ENCODE measurements around the gene PTPRD. TPM values are rescaled to one million over a fixed set of nuclear protein-coding genes. Genes with fewer than 3 reads are reported as not detected.

The PTPRD gene
- total RNA-seq, 2 experiments from 2014 or later, result 0.03 TPM; not detected in 1

GRCh38 chr9:10566848-10567247 lies 46.0 kb downstream of the PTPRD start:
- Histone ChIP-seq H3K4me2 (ENCODE audit: low read length) (no peak overlapping the region), H3K27ac (ENCODE audit: low read depth, low read length, poor library complexity, severe bottlenecking) (no peak overlapping the region), H3K4me1 (ENCODE audit: insufficient read depth, low read length, poor library complexity, severe bottlenecking) (no peaks in the 10 kb centered on the region), H3K4me3 (ENCODE audit: low read depth, low read length, poor library complexity, severe bottlenecking) (no peak overlapping the region), H3K36me3 (ENCODE audit: insufficient read depth, low read length) (no peaks in the 10 kb centered on the region), H3K9me3 (ENCODE audit: low read length) (no peaks in the 10 kb centered on the region), H4K20me1 (ENCODE audit: insufficient read depth, low read length) (no peaks in the 10 kb centered on the region), H3K79me2 (ENCODE audit: insufficient read depth, low read depth, low read length) (no peaks in the 10 kb centered on the region), H3K9me2 (ENCODE audit: insufficient read depth, low read length) (no peaks in the 10 kb centered on the region), H2AFZ (ENCODE audit: low read length) (no peak overlapping the region)
- no TSS peak for BruUV-seq (replicated peaks)
- intact Hi-C loops (cut with micrococcal nuclease; ENCODE audit: unreplicated experiment), result no loop called here
- no peak for DNase-seq (ENCODE audit: low spot score)
- CTCF ChIA-PET (ENCODE audit: unreplicated experiment), result no interaction called here
- POLR2A ChIA-PET, result no interaction called here
- TF ChIP-seq EZH2phosphoT487 (IDR thresholded peaks at IDR 0.05; ENCODE audit: borderline replicate concordance, low read depth, low read length) (no peak), CTCF (conservative IDR thresholded peaks at IDR 0.05; ENCODE audit: low read length) (no peak)

- no peaks in the 10 kb centered on the region for H3K4me1 ChIP-seq (ENCODE audit: insufficient read depth, low read length, poor library complexity, severe bottlenecking)
- DNase-seq (ENCODE audit: low spot score), result no peak
- H3K4me2 ChIP-seq (ENCODE audit: low read length), result no peak overlapping the region
- H3K4me3 ChIP-seq (ENCODE audit: low read depth, low read length, poor library complexity, severe bottlenecking), result no peak overlapping the region
- POLR2A ChIA-PET, result interaction anchor here (0.8 kb wide), 1 partner anchor 17 kb away, joined by 3 read pairs; no protein-coding TSS in a partner anchor
- H2AFZ ChIP-seq (ENCODE audit: low read length), result no peak overlapping the region
- no peaks in the 10 kb centered on the region for H3K9me2 ChIP-seq (ENCODE audit: insufficient read depth, low read length)
- H3K79me2 ChIP-seq (ENCODE audit: insufficient read depth, low read depth, low read length), result no peaks in the 10 kb centered on the region
- no peaks in the 10 kb centered on the region for H3K36me3 ChIP-seq (ENCODE audit: insufficient read depth, low read length)
- intact Hi-C loops (cut with micrococcal nuclease; ENCODE audit: unreplicated experiment), result no loop called here
- TF ChIP-seq EZH2phosphoT487 (IDR thresholded peaks at IDR 0.05; ENCODE audit: borderline replicate concordance, low read depth, low read length) (no peak), CTCF (conservative IDR thresholded peaks at IDR 0.05; ENCODE audit: low read length) (no peak)
- no peak overlapping the region for H3K27ac ChIP-seq (ENCODE audit: low read depth, low read length, poor library complexity, severe bottlenecking)
- no peaks in the 10 kb centered on the region for H4K20me1 ChIP-seq (ENCODE audit: insufficient read depth, low read length)
- CTCF ChIA-PET (ENCODE audit: unreplicated experiment), result no interaction called here
- no TSS peak for BruUV-seq (replicated peaks)
- H3K9me3 ChIP-seq (ENCODE audit: low read length), result no peaks in the 10 kb centered on the region
Measured at GRCh38 chr9:10562581-10563343, 50.0 kb downstream of the PTPRD start.

GRCh38 chr9:10548348-10548747 lies 64.5 kb downstream of the PTPRD start:
- no peaks in the 10 kb centered on the region for H4K20me1 ChIP-seq (ENCODE audit: insufficient read depth, low read length)
- ChIA-PET POLR2A (interaction anchor here (0.7 to 1.0 kb wide), 3 partner anchors 10 to 220 kb away, joined by 3 to 8 read pairs (median 3); no protein-coding TSS in a partner anchor), CTCF (ENCODE audit: unreplicated experiment) (no interaction called here)
- no peak overlapping the region for H3K4me2 ChIP-seq (ENCODE audit: low read length)
- no peaks in the 10 kb centered on the region; the same call in 1 of the 2 replicates for H3K9me2 ChIP-seq (ENCODE audit: insufficient read depth, low read length)
- no peaks in the 10 kb centered on the region for H3K4me1 ChIP-seq (ENCODE audit: insufficient read depth, low read length, poor library complexity, severe bottlenecking)
- DNase-seq (ENCODE audit: low spot score), result no peak
- no peaks in the 10 kb centered on the region for H3K79me2 ChIP-seq (ENCODE audit: insufficient read depth, low read depth, low read length)
- BruUV-seq (replicated peaks), result no TSS peak
- H3K4me3 ChIP-seq (ENCODE audit: low read depth, low read length, poor library complexity, severe bottlenecking), result no peak overlapping the region
- no peak overlapping the region for H3K27ac ChIP-seq (ENCODE audit: low read depth, low read length, poor library complexity, severe bottlenecking)
- no peak overlapping the region for H2AFZ ChIP-seq (ENCODE audit: low read length)
- intact Hi-C loops (cut with micrococcal nuclease; ENCODE audit: unreplicated experiment), result no loop called here
- no peaks in the 10 kb centered on the region for H3K9me3 ChIP-seq (ENCODE audit: low read length)
- no peak for TF ChIP-seq EZH2phosphoT487 (IDR thresholded peaks at IDR 0.05; ENCODE audit: borderline replicate concordance, low read depth, low read length)
- TF ChIP-seq CTCF (conservative IDR thresholded peaks at IDR 0.05; ENCODE audit: low read length), result no peak
- H3K36me3 ChIP-seq (ENCODE audit: insufficient read depth, low read length), result no peaks in the 10 kb centered on the region

All from OCI-LY7 (cell line).